SK-N-SH (cell line): ENCODE data around the gene GSS. TPM values are rescaled to one million over a fixed set of nuclear protein-coding genes. Genes with fewer than 3 reads are reported as not detected.

Experiments used
- CTCF ChIA-PET: fragments of 300-600, 350-600 bp; formaldehyde crosslinking; extraction: SDS; loops from one replicate; lab custom pipeline; 2021; lab: Yijun Ruan, JAX
- POLR2A ChIA-PET: fragments of 350-600 bp; sonication (Branson Sonifier 250); formaldehyde crosslinking; extraction: SDS; loops from one replicate; lab custom pipeline; 2020; ENCODE audit warnings: antibody characterized with exemption, inconsistent platforms; lab: Yijun Ruan, JAX
- DNase-seq: peaks from one replicate; pipeline ENCODE4 v3.0.0; 2012
- H2AFZ ChIP-seq: fragments of 200-600 bp; sonication (generic); 2 replicates; pipeline ENCODE4 v1.8.1; 2016; ENCODE audit warnings: antibody characterized with exemption, mild to moderate bottlenecking, low read depth
- H3F3A ChIP-seq: fragments of 200-600 bp; sonication (generic); replicated peaks from 2 replicates; pipeline ENCODE3; 2016; ENCODE audit warnings: antibody characterized with exemption, mild to moderate bottlenecking; ENCODE audit not compliant: insufficient read depth
- H3K27ac ChIP-seq, 2 experiments: fragments of 200-500 bp in 1 of 2; fragments of 200-600 bp in 1 of 2; sonication (Bioruptor generic) in 1 of 2; sonication (generic), shearing (Covaris generic) in 1 of 2; 2 replicates each; pipeline versions ENCODE4 v1.5.1 to v1.6.1; 2014 to 2016; ENCODE audit warnings: low read depth in 2 of 2, inconsistent platforms in 1 of 2, low read length in 1 of 2, mild to moderate bottlenecking in 1 of 2, mixed read lengths in 1 of 2
- H3K27me3 ChIP-seq: fragments of 200-600 bp; sonication (generic), shearing (Covaris generic); 2 replicates; pipeline ENCODE4 v1.6.1; 2016; ENCODE audit warnings: mixed run types; ENCODE audit not compliant: insufficient read depth
- H3K36me3 ChIP-seq, 2 experiments: fragments of 200-500 bp in 1 of 2; fragments of 200-600 bp in 1 of 2; sonication (Bioruptor generic) in 1 of 2; sonication (generic) in 1 of 2; replicated peaks in 1 of 2; 2 replicates each; pipeline versions ENCODE3 to v1.5.1; 2014 to 2016; ENCODE audit warnings: low read length in 1 of 2, mild to moderate bottlenecking in 1 of 2; ENCODE audit not compliant: insufficient read depth in 2 of 2, control insufficient read depth in 1 of 2
- H3K4me1 ChIP-seq, 2 experiments: fragments of 200-500 bp in 1 of 2; fragments of 200-600 bp in 1 of 2; sonication (Bioruptor generic) in 1 of 2; sonication (generic), shearing (Covaris generic) in 1 of 2; 2 replicates each; pipeline versions ENCODE4 v1.5.1 to v1.6.1; 2014 to 2016; ENCODE audit warnings: low read depth in 1 of 2, low read length in 1 of 2, mixed run types in 1 of 2; ENCODE audit not compliant: insufficient read depth in 2 of 2, control insufficient read depth in 1 of 2
- H3K4me2 ChIP-seq: fragments of 200-600 bp; sonication (generic), shearing (Covaris generic); 2 replicates; pipeline ENCODE4 v1.6.1; 2017; ENCODE audit warnings: mixed run types
- H3K4me3 ChIP-seq, 2 experiments: fragments of 200-500 bp in 1 of 2; fragments of 200-600 bp in 1 of 2; sonication (Bioruptor generic) in 1 of 2; sonication (generic), shearing (Covaris generic) in 1 of 2; 2 replicates each; pipeline versions ENCODE4 v1.5.1 to v1.8.1; 2014 to 2016; ENCODE audit warnings: low read depth in 2 of 2, inconsistent platforms in 1 of 2, low read length in 1 of 2, mild to moderate bottlenecking in 1 of 2, mixed read lengths in 1 of 2, moderate library complexity in 1 of 2
- H3K79me2 ChIP-seq: fragments of 200-600 bp; sonication (generic); 2 replicates; pipeline ENCODE4 v1.8.1; 2017; ENCODE audit warnings: mild to moderate bottlenecking; ENCODE audit not compliant: insufficient read depth
- H3K9ac ChIP-seq: fragments of 200-600 bp; sonication (generic); 2 replicates; pipeline ENCODE4 v1.6.1; 2017; ENCODE audit warnings: mixed run types
- H3K9me2 ChIP-seq: fragments of 200-600 bp; sonication (generic); 2 replicates; pipeline ENCODE4 v1.6.1; 2017; ENCODE audit warnings: mixed run types
- H3K9me3 ChIP-seq: fragments of 200-600 bp; sonication (generic); 2 replicates; pipeline ENCODE4 v1.6.1; 2017; ENCODE audit warnings: mixed run types, mild to moderate bottlenecking, moderate library complexity
- H4K20me1 ChIP-seq: fragments of 200-600 bp; sonication (generic); 2 replicates; pipeline ENCODE4 v1.6.1; 2017; ENCODE audit warnings: mild to moderate bottlenecking, mixed run types; ENCODE audit not compliant: insufficient read depth
- ELF1 ChIP-seq: IDR thresholded peaks from 2 replicates; pipeline ENCODE4 v1.4.0; 2012
- EZH2phosphoT487 ChIP-seq: fragments of 200-600 bp; sonication (generic); IDR thresholded peaks from 2 replicates; pipeline ENCODE4 v1.6.1; 2017; ENCODE audit warnings: low read depth, mixed run types, mild to moderate bottlenecking, antibody characterized with exemption, moderate library complexity, borderline replicate concordance
- FOSL2 ChIP-seq: IDR thresholded peaks from 2 replicates; pipeline ENCODE4 v1.4.0; 2012; ENCODE audit warnings: low read depth, mild to moderate bottlenecking, moderate library complexity, borderline replicate concordance
- GABPA ChIP-seq: IDR thresholded peaks from 2 replicates; pipeline ENCODE4 v1.4.0; 2012; ENCODE audit warnings: low read depth, mild to moderate bottlenecking
- JUND ChIP-seq: IDR thresholded peaks from 2 replicates; pipeline ENCODE4 v1.4.0; 2012
- MAX ChIP-seq: IDR thresholded peaks from 2 replicates; pipeline ENCODE4 v1.4.0; 2012; ENCODE audit warnings: low read depth
- MEF2A ChIP-seq: IDR thresholded peaks from 2 replicates; pipeline ENCODE4 v1.4.0; 2012; ENCODE audit warnings: low read depth, borderline replicate concordance
- NFIC ChIP-seq: IDR thresholded peaks from 2 replicates; pipeline ENCODE4 v1.4.0; 2012; ENCODE audit warnings: borderline replicate concordance
- PBX3 ChIP-seq: IDR thresholded peaks from 2 replicates; pipeline ENCODE4; 2012
- RAD21 ChIP-seq: IDR thresholded peaks from 2 replicates; pipeline ENCODE4 v1.6.1; 2012; ENCODE audit warnings: mild to moderate bottlenecking, low read length
- REST ChIP-seq: IDR thresholded peaks from 2 replicates; pipeline ENCODE4 v1.6.1; 2012; ENCODE audit warnings: mild to moderate bottlenecking, low read depth, low read length, moderate library complexity
- RFX5 ChIP-seq: IDR thresholded peaks from 2 replicates; pipeline ENCODE4 v1.6.1; 2012; ENCODE audit warnings: mild to moderate bottlenecking, improper control_type of control experiment, low read length
- RXRA ChIP-seq: IDR thresholded peaks from 2 replicates; pipeline ENCODE4 v1.4.0; 2012; ENCODE audit warnings: low read depth, mild to moderate bottlenecking, borderline replicate concordance
- TAF1 ChIP-seq: IDR thresholded peaks from 2 replicates; pipeline ENCODE4 v1.6.1; 2012; ENCODE audit warnings: low read depth, mild to moderate bottlenecking, low read length, moderate library complexity, borderline replicate concordance
- USF1 ChIP-seq: IDR thresholded peaks from 2 replicates; pipeline ENCODE4 v1.4.0; 2012; ENCODE audit warnings: low read depth, borderline replicate concordance
- USF2 ChIP-seq: fragments of 150-350 bp; IDR thresholded peaks from 2 replicates; pipeline ENCODE4 v1.6.1; 2017; ENCODE audit warnings: antibody characterized with exemption, low read length, low read depth, borderline replicate concordance
- YY1 ChIP-seq: IDR thresholded peaks from 2 replicates; pipeline ENCODE4 v1.4.0; 2012; ENCODE audit warnings: low read depth, mild to moderate bottlenecking
- WGBS: methylation state at CpG from one replicate; pipeline ENCODE4 v1.1.6; 2017; ENCODE audit warnings: low lambda C conversion rate; 5-methylcytosine and 5-hydroxymethylcytosine counted together
- polyA plus RNA-seq, 3 experiments: library from polyadenylated mRNA; depleted of rRNA; stranded (reverse); fragments of >200 nt; gene quantifications; 2 replicates each; pipeline ENCODE4 v1.2.3, GENCODE V29; 2012

GSS gene
- polyA plus RNA-seq, 1 of the 3 experiments (the other 2 are of a cell fraction): 95.6 TPM

- Histone ChIP-seq H3K4me3 (no peak overlapping the region), H2AFZ (no peak overlapping the region), H3K9me3 (no peaks in the 10 kb centered on the region), H3K79me2 (no peaks in the 10 kb centered on the region), H3K36me3 (peaks cover 39 to 98% of the 10 kb centered on the region in 2 experiments), H3F3A (no peaks in the 10 kb centered on the region), H3K9me2 (no peaks in the 10 kb centered on the region), H3K27me3 (no peaks in the 10 kb centered on the region), H3K4me1 (no peaks in the 10 kb centered on the region; a peak in 1 of 4 replicates), H4K20me1 (no peaks in the 10 kb centered on the region), H3K4me2 (no peak overlapping the region), H3K9ac (no peak overlapping the region), H3K27ac (no peak overlapping the region)
- no peak for DNase-seq
- CTCF ChIA-PET: no interaction called here
- no peak for TF ChIP-seq YY1
- no peak for TF ChIP-seq RXRA
- TF ChIP-seq PBX3: no peak
- TF ChIP-seq JUND: no peak
- no peak for TF ChIP-seq EZH2phosphoT487
- TF ChIP-seq USF2: no peak
- no peak for TF ChIP-seq GABPA
- no peak for TF ChIP-seq USF1
- no peak for TF ChIP-seq ELF1
- POLR2A ChIA-PET: no interaction called here
- 98% methylated on average over 15 of the region's 18 CpGs for WGBS
These were observed 48.6 kb upstream of the GSS start for GRCh38 chr20:35004051-35004725.

DNA sequence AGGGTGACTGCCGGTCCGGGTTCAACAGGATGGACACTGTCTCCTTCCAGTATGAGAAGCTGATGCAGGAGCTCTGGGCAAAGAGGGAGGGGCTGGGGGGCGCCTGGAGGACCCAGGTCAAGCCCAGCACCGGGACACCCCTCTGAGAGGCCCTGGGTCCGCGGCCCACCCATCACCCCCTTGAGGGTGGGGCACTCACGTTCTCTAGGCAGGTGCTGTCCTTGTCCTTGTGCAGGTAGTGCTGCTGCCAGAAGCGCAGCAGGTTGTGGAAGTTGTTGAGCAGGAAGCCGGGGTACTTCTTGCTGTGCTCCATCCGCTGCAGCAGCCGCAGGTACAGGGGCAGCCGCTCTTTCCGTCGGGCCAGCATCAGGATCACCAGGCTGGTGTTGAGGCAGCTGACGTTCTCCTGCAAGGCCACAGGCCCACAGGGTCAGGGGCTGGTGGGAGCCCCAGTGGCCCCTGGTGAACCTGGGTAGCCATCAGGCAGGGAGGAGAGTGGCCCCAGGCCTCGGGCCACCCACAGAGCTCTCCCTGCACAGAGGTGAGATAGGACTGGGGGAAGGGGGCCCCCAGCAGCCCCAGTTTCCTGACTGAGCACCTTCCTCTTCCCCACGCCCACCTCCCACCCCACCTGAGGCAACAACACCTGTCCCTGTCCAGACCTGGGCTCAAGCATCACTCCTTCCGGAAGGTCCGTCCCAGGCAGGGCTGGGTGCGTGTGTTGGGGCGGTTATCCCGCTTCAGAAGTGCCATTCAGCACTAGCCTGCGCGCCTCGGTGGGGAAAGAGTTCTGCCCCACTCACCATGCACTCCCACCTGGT is 47.8 kb upstream of the GSS start:
- WGBS: 92% methylated on average over 17 of the region's 25 CpGs
- POLR2A ChIA-PET: no interaction called here
- TF ChIP-seq PBX3 (no peak), TAF1 (no peak), RFX5 (no peak), RAD21 (no peak), USF1 (no peak), FOSL2 (no peak), NFIC (no peak), MEF2A (no peak), MAX (no peak), GABPA (no peak), REST (no peak)

More for the DNA sequence above, 47.8 kb upstream of the GSS start:
- Histone ChIP-seq H3K27me3 (no peaks in the 10 kb centered on the region), H3F3A (no peaks in the 10 kb centered on the region), H3K4me1 (no peaks in the 10 kb centered on the region; a peak in 1 of 4 replicates), H3K36me3 (peaks cover 32 to 95% of the 10 kb centered on the region in 2 experiments), H3K9me2 (no peaks in the 10 kb centered on the region), H2AFZ (no peak overlapping the region), H3K9me3 (no peaks in the 10 kb centered on the region), H3K9ac (no peak overlapping the region), H4K20me1 (no peaks in the 10 kb centered on the region), H3K79me2 (no peaks in the 10 kb centered on the region), H3K4me3 (no peak overlapping the region), H3K27ac (no peak overlapping the region; a peak in 1 of 4 replicates), H3K4me2 (no peak overlapping the region)
- CTCF ChIA-PET: interaction anchor here (1.1 to 4.2 kb wide), 2 partner anchors 18 to 130 kb away, joined by 3 to 33 read pairs; partner anchors contain the start of gene GGT7
- DNase-seq: no peak
